OCI-LY3 (cell line): Measurements from ENCODE around the gene CDHR3.

ENCODE experiments used
- H2AFZ ChIP-seq: fragments of 200-600, 300-600 bp; shearing (Covaris generic); 2 replicates; pipeline ENCODE4 v1.6.0; 2014; ENCODE audit warnings: antibody characterized with exemption, low read depth, low read length
- H3K27ac ChIP-seq: fragments of 200-600, 300-600 bp; sonication (generic); 2 replicates; pipeline ENCODE4 v1.5.1; 2014; ENCODE audit warnings: mild to moderate bottlenecking, low read length, moderate library complexity, mixed read lengths
- H3K27me3 ChIP-seq: fragments of 200-600, 300-600 bp; sonication (generic); 2 replicates; pipeline ENCODE4 v1.6.1; 2014; ENCODE audit warnings: low read depth, low read length, mixed read lengths
- H3K36me3 ChIP-seq: fragments of 200-600, 300-600 bp; sonication (generic); replicated peaks from 2 replicates; pipeline ENCODE3; 2014; ENCODE audit warnings: low read depth, low read length, mixed read lengths
- H3K4me1 ChIP-seq: fragments of 300-600, 200-600 bp; sonication (generic); 2 replicates; pipeline ENCODE4 v1.6.1; 2014; ENCODE audit warnings: low read length, mixed read lengths
- H3K4me2 ChIP-seq: fragments of 200-600, 300-600 bp; sonication (generic); 2 replicates; pipeline ENCODE4 v1.6.1; 2014; ENCODE audit warnings: low read length, mixed read lengths
- H3K4me3 ChIP-seq: fragments of 300-600, 200-600 bp; sonication (generic); 2 replicates; pipeline ENCODE4 v1.5.1; 2014; ENCODE audit warnings: antibody characterized with exemption, mild to moderate bottlenecking, low read length, moderate library complexity
- H3K79me2 ChIP-seq: fragments of 300-600, 200-600 bp; shearing (Covaris generic); 2 replicates; pipeline ENCODE4 v1.6.1; 2014; ENCODE audit warnings: mild to moderate bottlenecking, low read length, mixed read lengths
- H3K9ac ChIP-seq: fragments of 300-600, 200-600 bp; shearing (Covaris generic); 2 replicates; pipeline ENCODE4 v1.6.0; 2014; ENCODE audit warnings: mild to moderate bottlenecking, low read length, moderate library complexity
- H3K9me3 ChIP-seq: fragments of 200-600, 300-600 bp; shearing (Covaris generic); 2 replicates; pipeline ENCODE4 v1.6.1; 2014; ENCODE audit warnings: low read length, mixed read lengths; ENCODE audit not compliant: insufficient read depth
- H4K20me1 ChIP-seq: fragments of 200-600, 300-600 bp; sonication (generic); 2 replicates; pipeline ENCODE4 v1.6.1; 2016; ENCODE audit warnings: low read length, mixed read lengths; ENCODE audit not compliant: insufficient read depth
- EZH2phosphoT487 ChIP-seq: fragments of 200-600 bp; shearing (Covaris generic); IDR thresholded peaks from 2 replicates; pipeline ENCODE4 v1.6.1; 2018; ENCODE audit warnings: antibody characterized with exemption, mixed run types, low read depth
- TF ChIP-seq, protein P1 (sequence below): fragments of 200-600, 300-600 bp; sonication (generic); IDR thresholded peaks from 2 replicates; pipeline ENCODE4 v1.5.1; 2014; ENCODE audit warnings: antibody characterized with exemption, low read length, low read depth

Gene CDHR3

DNA sequence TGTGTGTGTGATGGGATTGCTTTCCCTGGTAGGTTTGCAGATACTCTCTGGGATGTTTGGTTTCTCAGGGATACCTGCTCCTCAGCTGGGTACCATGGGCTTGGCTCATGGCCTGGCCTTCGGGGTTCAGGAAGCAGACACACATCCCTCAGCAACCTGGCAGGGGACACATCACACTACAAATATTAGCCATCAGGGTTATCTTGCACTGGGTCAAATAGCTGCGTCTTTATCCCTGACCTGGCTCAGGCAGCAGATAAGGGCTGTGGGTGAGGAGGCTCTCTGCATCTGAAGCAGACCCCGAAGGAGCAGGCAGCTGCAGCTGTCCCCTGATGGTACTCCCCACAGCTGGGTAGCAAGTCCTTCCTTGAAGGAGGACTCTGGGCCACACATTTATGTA lies 25.7 kb upstream of the CDHR3 start:
- Histone ChIP-seq H3K9me3 (no peaks in the 10 kb centered on the region), H3K4me3 (no peak overlapping the region), H3K27ac (no peak overlapping the region), H3K79me2 (no peaks in the 10 kb centered on the region), H2AFZ (no peak overlapping the region), H3K9ac (no peak overlapping the region), H3K36me3 (no peaks in the 10 kb centered on the region), H3K4me1 (no peaks in the 10 kb centered on the region), H3K27me3 (no peaks in the 10 kb centered on the region), H4K20me1 (no peaks in the 10 kb centered on the region), H3K4me2 (no peak overlapping the region)
- TF ChIP-seq EZH2phosphoT487, result no peak
- TF ChIP-seq, protein P1, sequence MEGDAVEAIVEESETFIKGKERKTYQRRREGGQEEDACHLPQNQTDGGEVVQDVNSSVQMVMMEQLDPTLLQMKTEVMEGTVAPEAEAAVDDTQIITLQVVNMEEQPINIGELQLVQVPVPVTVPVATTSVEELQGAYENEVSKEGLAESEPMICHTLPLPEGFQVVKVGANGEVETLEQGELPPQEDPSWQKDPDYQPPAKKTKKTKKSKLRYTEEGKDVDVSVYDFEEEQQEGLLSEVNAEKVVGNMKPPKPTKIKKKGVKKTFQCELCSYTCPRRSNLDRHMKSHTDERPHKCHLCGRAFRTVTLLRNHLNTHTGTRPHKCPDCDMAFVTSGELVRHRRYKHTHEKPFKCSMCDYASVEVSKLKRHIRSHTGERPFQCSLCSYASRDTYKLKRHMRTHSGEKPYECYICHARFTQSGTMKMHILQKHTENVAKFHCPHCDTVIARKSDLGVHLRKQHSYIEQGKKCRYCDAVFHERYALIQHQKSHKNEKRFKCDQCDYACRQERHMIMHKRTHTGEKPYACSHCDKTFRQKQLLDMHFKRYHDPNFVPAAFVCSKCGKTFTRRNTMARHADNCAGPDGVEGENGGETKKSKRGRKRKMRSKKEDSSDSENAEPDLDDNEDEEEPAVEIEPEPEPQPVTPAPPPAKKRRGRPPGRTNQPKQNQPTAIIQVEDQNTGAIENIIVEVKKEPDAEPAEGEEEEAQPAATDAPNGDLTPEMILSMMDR, result no peak

DNA sequence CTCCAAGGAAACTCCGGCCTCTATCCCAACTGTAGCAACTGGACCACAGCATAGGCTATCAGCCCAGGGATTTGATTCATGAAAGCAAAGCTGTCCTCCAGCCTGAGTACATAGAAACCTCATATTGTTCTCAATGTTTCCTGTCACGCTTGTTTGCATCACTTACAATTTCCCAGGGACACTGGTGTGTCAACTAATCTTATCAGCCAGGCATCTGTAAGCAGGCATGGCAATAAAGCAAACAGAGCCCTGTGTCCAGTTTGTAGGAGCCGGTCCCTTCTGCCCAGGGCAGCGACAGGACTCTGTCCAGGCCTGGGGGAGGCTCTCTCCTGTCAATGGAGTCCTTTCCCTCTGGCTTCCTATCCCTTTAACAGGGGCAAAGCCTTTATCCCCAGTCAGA lies 23.0 kb upstream of the CDHR3 start:
- H3K27me3 ChIP-seq, result no peaks in the 10 kb centered on the region
- no peak overlapping the region for H3K27ac ChIP-seq
- H3K79me2 ChIP-seq, result no peaks in the 10 kb centered on the region
- no peak overlapping the region for H3K4me2 ChIP-seq
- H2AFZ ChIP-seq, result no peak overlapping the region
- H3K36me3 ChIP-seq, result no peaks in the 10 kb centered on the region
- H3K4me1 ChIP-seq, result no peaks in the 10 kb centered on the region
- TF ChIP-seq EZH2phosphoT487, result no peak
- TF ChIP-seq, protein P1, result no peak
- H4K20me1 ChIP-seq, result no peaks in the 10 kb centered on the region
- no peaks in the 10 kb centered on the region for H3K9me3 ChIP-seq
- H3K9ac ChIP-seq, result no peak overlapping the region
- H3K4me3 ChIP-seq, result no peak overlapping the region

DNA sequence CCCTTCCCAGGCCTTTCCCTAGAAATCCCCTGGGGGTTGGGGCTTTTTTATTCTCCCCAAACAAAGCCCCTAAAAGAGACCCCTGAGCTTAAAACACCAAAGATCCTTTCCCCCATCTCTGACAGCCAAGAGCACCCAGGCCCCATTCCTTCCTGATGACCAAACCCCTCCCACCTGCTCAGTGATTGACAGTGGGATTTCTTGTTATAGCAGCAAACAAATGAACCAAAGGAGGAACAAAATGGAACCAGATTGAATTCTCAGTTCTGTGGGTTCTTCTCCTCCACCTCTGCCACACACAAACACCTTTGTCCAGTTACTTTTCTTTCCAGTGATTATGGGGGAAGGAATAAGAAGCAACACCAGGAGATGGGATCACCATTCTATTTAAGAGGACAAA lies 21.5 kb upstream of the CDHR3 start:
- Histone ChIP-seq H3K4me2 (no peak overlapping the region), H2AFZ (no peak overlapping the region), H3K36me3 (no peaks in the 10 kb centered on the region), H3K79me2 (no peaks in the 10 kb centered on the region), H4K20me1 (no peaks in the 10 kb centered on the region), H3K9ac (no peak overlapping the region), H3K4me1 (no peaks in the 10 kb centered on the region), H3K4me3 (no peak overlapping the region), H3K27me3 (no peaks in the 10 kb centered on the region), H3K9me3 (no peaks in the 10 kb centered on the region), H3K27ac (no peak overlapping the region)
- TF ChIP-seq EZH2phosphoT487, result no peak
- TF ChIP-seq, protein P1, result no peak

DNA sequence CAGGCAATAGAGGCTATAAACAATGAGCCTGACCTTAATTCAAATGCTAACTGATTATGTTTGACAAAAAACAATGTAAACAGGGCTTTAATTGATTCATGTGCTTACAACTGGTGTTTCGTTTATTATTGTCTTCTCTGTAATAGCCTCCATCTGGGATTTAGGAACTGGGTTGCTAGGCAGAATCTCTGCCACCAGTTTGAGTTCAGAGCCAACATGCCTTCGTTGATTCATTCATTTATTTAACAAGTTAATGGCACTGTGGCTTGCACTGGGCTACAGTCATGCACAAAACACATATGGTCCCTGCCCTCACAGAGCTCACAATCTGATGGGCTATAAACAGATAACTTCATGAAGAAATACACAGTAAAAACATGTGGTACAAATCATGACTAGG lies 19.6 kb upstream of the CDHR3 start:
- Histone ChIP-seq H3K27ac (no peak overlapping the region), H3K4me1 (no peaks in the 10 kb centered on the region), H4K20me1 (no peaks in the 10 kb centered on the region), H3K9ac (no peak overlapping the region), H3K4me2 (no peak overlapping the region), H2AFZ (no peak overlapping the region), H3K79me2 (no peaks in the 10 kb centered on the region), H3K27me3 (no peaks in the 10 kb centered on the region), H3K4me3 (no peak overlapping the region), H3K9me3 (no peaks in the 10 kb centered on the region), H3K36me3 (no peaks in the 10 kb centered on the region)
- TF ChIP-seq, protein P1, result no peak
- no peak for TF ChIP-seq EZH2phosphoT487
